ENCODE measurements around the gene MTREX. TPM values are rescaled to one million over a fixed set of nuclear protein-coding genes. Genes with fewer than 3 reads are reported as not detected.

The MTREX gene
- total and polyA plus RNA-seq, 10 of the 15 experiments (the other 5 are each of a cell fraction or from before 2014, with no cell fraction given) = 20.1 to 102 (median 49.0) TPM

GRCh38 chr5:55363856-55364255 is 56.1 kb downstream of the MTREX start (continued):
- TF ChIP-seq E4F1 (IDR thresholded peaks at IDR 0.05; ENCODE audit: borderline replicate concordance, partially characterized antibody) = no peak
- TF ChIP-seq NRF1 (conservative IDR thresholded peaks at IDR 0.05; ENCODE audit: low read depth, low read length) = no peak
- TF ChIP-seq FOS (IDR thresholded peaks at IDR 0.05; ENCODE audit: borderline replicate concordance, extremely low read depth, insufficient read length) = no peak
- no peak for TF ChIP-seq SMARCA5 (IDR thresholded peaks at IDR 0.05)

GRCh38 chr5:55364537-55365055 is 56.8 kb downstream of the MTREX start:
- Histone ChIP-seq H3K4me2 (ENCODE audit: control insufficient read depth, insufficient read depth) (peak overlapping the region; percentile 1; the same call in 1 of the 2 replicates), H3K79me2 (ENCODE audit: control insufficient read depth, insufficient read depth, low read length) (peaks cover 2% of the 10 kb centered on the region; the same call in 1 of the 2 replicates), H4K20me1 (ENCODE audit: control insufficient read depth, insufficient read depth) (no peaks in the 10 kb centered on the region), H3K4me1 (ENCODE audit: control insufficient read depth, insufficient read depth, low read length) (peaks cover 7% of the 10 kb centered on the region; the same call in 1 of the 2 replicates), H2AFZ (ENCODE audit: control insufficient read depth, low read depth, low read length) (no peak overlapping the region), H3K9ac (ENCODE audit: control insufficient read depth, insufficient read depth, low read length) (no peak overlapping the region), H3K9me3 (replicated peaks; ENCODE audit: control insufficient read depth, insufficient read depth, low read length) (no peaks in the 10 kb centered on the region), H3K27ac (ENCODE audit: control insufficient read depth, insufficient read depth) (peak overlapping the region; percentile 80), H3K27me3 (replicated peaks in 1 of 2; ENCODE audit: control insufficient read depth in 2 of 2, insufficient read depth in 2 of 2, low read length in 1 of 2) (no peaks in the 10 kb centered on the region), H3K4me3 (no peak overlapping the region), H3K36me3 (ENCODE audit: control insufficient read depth in 2 of 2, insufficient read depth in 2 of 2, low read length in 1 of 2) (peaks cover 0 to 12% of the 10 kb centered on the region in 2 experiments; a peak in 1 of 4 replicates)
- ChIA-PET SMC1A (ENCODE audit: uncharacterized antibody, unreplicated experiment) (interaction anchor here (1.1 kb wide), 1 partner anchor 539 kb away, joined by 3 read pairs; no protein-coding TSS in a partner anchor), POLR2A (no interaction called here), CTCF (no interaction called here), RAD21 (ENCODE audit: unreplicated experiment) (no interaction called here)
- no TSS peak for BruUV-seq (replicated peaks)
- DNase-seq (ENCODE audit: low read depth, low spot score) (peak; percentile 61), ATAC-seq (peak; percentile 98), FAIRE-seq (peak; percentile 76)
- in situ Hi-C loops (cut with MboI) = no loop called here
- intact Hi-C loops (cut with micrococcal nuclease; ENCODE audit: unreplicated experiment) = no loop called here
- WGBS (ENCODE audit: insufficient coverage, insufficient replicate concordance, low lambda C conversion rate, missing lambda C conversion rate) = 3% methylated on average over 4 of the region's 4 CpGs
- peak; percentile 97 for TF ChIP-seq MTA2 (IDR thresholded peaks at IDR 0.05; ENCODE audit: low read depth)
- TF ChIP-seq MAX (IDR thresholded peaks at IDR 0.05; ENCODE audit: low read depth, low read length) = no peak
- TF ChIP-seq BCLAF1 (IDR thresholded peaks at IDR 0.05) = no peak
- no peak for TF ChIP-seq POLR2AphosphoS5 (IDR thresholded peaks at IDR 0.05; ENCODE audit: low read length)
- TF ChIP-seq CREM (IDR thresholded peaks at IDR 0.05; ENCODE audit: low read depth) = peak; percentile 78
- TF ChIP-seq ZBTB40 (IDR thresholded peaks at IDR 0.05; ENCODE audit: borderline replicate concordance) = no peak
- no peak for TF ChIP-seq JUND (IDR thresholded peaks at IDR 0.05; ENCODE audit: low read depth, low read length)
- TF ChIP-seq RB1 (IDR thresholded peaks at IDR 0.05; ENCODE audit: borderline replicate concordance) = no peak
- no peak for TF ChIP-seq YY1 (IDR thresholded peaks at IDR 0.05; ENCODE audit: low read depth, low read length)
